ENCODE measurements around the gene CSAG3.

DNA sequence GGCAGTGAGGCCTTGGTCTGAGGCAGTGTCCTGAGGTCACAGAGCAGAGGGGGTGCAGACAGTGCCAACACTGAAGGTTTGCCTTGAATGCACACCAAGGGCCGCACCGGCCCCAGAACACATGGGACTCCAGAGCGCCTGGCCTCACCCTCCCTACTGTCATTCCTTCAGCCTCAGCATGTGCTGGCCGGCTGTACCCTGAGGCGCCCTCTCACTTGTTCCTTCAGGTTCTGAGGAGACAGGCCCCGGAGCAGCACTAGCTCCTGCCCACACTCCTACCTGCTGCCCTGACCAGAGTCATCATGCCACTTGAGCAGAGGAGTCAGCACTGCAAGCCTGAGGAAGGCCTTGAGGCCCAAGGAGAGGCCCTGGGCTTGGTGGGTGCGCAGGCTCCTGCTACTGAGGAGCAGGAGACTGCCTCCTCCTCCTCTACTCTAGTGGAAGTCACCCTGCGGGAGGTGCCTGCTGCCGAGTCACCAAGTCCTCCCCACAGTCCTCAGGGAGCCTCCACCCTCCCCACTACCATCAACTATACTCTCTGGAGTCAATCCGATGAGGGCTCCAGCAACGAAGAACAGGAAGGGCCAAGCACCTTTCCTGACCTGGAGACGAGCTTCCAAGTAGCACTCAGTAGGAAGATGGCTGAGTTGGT lies 23.0 kb upstream of the CSAG3 start:
- TF ChIP-seq NFRKB (IDR thresholded peaks at IDR 0.05) (no peak), LEF1 (IDR thresholded peaks at IDR 0.05; ENCODE audit: borderline replicate concordance) (no peak), SP1 (IDR thresholded peaks at IDR 0.05) (no peak), ZNF384 (IDR thresholded peaks at IDR 0.05) (no peak), FOXM1 (IDR thresholded peaks at IDR 0.05; ENCODE audit: borderline replicate concordance) (no peak), FOXK2 (IDR thresholded peaks at IDR 0.05) (no peak), ELF4 (IDR thresholded peaks at IDR 0.05) (no peak), CTBP1 (IDR thresholded peaks at IDR 0.05; ENCODE audit: borderline replicate concordance) (no peak), SUZ12 (IDR thresholded peaks at IDR 0.05) (no peak)

Measured in HEK293T (cell line).